Activated CD4-positive, alpha-beta T cell treated with anti-CD3 and anti-CD28 coated beads, Interleukin-2, amount 50 U/mL, for 24 hours (primary cell): ENCODE data around the gene CCDC74A.
"Not testable (repeated sequence)": the region's sequence is repeated elsewhere in the genome, so short reads cannot be mapped to it uniquely, and the experiment has no call there.

Source experiments
- DNase-seq, 2 donors: peaks; one replicate each; pipeline ENCODE4 v3.0.0-alpha.2; 2020; ENCODE audit warnings: low read depth in 1 of 2, low spot score in 1 of 2

Gene CCDC74A

GRCh38 chr2:131552871-131553270, 25.2 kb downstream of the CCDC74A start:
- no peak for DNase-seq

GRCh38 chr2:131556998-131557397, 29.3 kb downstream of the CCDC74A start:
- no peak for DNase-seq

DNA sequence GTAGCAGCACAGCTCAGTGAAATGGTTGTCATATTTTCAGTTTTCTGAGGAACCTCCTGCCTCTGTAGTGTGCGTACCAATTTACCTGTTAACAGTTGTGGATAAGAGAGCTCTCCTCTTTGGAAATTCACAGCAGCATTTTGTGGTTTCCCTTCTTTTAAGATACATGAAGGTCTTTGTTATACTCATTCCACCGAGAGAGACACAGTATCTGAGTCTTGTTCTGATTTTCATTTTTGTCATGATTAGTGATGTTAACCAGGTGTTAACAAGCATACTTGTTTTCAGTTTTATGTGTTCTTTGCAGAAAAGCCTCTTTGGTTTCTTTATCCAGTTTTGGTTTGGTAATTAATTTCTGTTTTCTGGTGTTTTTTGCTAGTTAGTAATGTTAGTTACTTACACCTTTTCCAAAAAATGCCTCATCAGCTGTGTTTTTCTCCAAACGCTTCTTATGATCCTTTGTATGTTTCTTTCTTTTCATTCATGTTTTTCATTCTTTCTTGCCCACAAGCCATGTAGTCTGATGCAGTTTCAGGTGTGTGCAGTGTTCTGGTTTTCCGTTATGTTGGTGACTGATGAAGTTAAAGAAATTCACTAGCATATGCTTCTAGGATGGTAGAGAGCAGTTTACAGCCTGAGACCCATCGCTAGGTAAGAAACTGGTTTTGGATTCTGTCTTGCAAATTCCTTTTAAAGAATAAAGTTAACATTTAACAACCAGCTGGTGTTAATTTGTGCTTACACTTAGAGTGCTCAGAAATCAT, 30.1 kb downstream of the CCDC74A start:
- DNase-seq, result no peak

DNA sequence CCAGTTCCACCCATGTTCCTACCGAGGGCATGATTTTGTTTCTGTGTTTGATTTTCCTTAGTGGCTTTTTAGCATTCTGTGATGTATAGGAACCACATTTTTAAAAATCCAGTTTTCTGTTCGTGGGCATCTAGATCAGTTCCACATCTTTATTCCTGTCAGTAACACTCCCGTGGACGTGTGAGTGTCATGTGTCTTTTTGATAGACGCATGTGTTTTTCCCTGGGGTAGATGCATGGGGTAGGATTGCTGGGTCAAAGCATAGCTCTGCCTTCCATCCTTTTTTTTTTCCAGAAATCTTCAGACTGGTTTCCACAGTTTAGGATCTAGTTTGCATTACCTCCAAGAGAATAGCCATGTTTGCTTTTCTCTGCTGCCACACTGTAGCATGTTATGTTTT, 38.7 kb downstream of the CCDC74A start:
- DNase-seq, result no peak

DNA sequence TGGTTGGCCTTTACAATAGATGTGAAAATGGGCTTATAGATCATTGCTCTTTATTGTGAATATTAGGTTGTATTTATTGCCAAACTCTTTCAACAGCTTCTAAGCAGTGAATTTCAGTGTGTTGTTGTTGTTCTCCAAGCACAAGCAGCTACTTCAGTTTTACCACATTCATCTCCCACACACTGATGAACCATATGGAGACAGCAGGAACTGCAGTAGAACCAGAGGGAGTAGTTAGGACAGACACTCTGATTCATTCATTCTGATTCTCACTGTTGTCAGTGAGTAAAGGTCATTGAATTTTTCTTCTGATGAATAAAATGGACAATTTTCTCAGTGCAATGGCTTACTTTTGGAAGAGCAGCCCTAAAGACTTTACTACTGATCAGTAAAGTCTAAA, 40.2 kb downstream of the CCDC74A start:
- no peak for DNase-seq

DNA sequence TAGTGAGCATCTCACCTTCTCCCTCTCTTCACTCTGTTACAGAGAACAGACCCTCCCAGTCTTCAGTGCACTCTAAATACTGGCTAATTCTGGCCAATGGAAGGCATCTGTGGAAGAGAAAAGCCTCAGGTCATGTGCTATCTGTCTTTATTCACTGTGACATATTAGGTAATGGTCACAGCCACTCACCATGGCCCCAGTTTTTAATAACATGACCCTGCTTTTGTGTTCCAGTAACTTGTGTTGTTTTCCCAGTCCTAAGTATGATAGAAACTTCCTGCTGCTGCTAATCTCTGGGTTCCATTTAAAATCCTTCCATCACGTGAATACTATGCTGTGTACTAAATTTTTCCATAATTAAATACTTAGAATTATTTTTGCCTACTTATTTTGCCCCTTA, 40.7 kb downstream of the CCDC74A start:
- DNase-seq, result not testable (repeated sequence)

DNA sequence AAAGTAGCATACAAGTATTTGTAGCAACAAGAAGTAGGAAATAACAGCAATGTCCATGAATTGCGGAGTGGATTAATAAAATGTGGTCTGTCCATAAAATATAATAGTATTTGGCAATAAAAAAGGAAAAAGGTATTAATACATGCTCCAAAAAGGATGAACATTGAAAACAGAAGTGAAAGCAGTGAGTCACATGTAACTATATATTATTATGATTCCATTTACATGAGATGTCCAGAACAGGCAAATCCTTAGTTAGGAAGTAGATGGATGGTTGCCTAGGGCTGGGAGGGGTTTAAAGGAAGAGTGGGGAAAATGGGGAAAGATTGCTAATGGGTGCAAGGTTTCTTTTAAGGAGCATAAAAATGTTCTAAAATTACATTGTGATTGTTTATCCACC, 44.5 kb downstream of the CCDC74A start:
- DNase-seq, result no peak

GRCh38 chr2:131577812-131578211, 50.1 kb downstream of the CCDC74A start:
- no peak for DNase-seq

DNA sequence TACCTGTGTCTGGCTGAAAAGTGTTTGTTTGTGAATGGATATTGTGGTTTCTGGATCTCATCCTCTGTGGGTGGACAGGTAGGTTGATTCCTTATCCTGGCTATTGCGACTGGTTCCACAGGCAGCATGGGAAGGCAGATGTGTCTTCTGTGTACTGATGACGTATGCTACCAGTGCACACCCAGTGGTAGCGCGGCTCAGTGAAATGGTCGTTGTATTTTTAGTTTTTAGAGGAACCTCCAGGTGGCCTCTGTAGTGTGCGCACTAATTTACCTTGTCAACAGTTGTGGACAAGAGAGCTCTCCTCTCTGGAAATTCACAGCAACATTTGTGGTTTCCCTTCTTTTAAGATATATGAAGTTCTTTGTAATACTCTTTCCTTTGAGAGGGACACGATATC, 52.5 kb downstream of the CCDC74A start:
- no peak for DNase-seq
